HepG2 (cell line): ENCODE measurements around the gene FUT3. TPM values are rescaled to one million over a fixed set of nuclear protein-coding genes. Genes with fewer than 3 reads are reported as not detected.

Experiments
- GMEB2 ChIP-seq: IDR thresholded peaks from 2 replicates; pipeline ENCODE4 v1.6.1; 2016; ENCODE audit warnings: missing biosample characterization, missing genetic modification reagents, low read depth
- IKZF5 ChIP-seq: IDR thresholded peaks from 2 replicates; pipeline ENCODE4 v1.6.1; 2018; ENCODE audit warnings: missing genetic modification reagents, mild to moderate bottlenecking, missing compliant biosample characterization
- JUND ChIP-seq: sonication (generic); formaldehyde crosslinking; IDR thresholded peaks from 2 replicates; pipeline ENCODE4 v1.8.0; 2022; ENCODE audit warnings: mild to moderate bottlenecking, missing genetic modification reagents
- KDM4B ChIP-seq: sonication (generic); formaldehyde crosslinking; IDR thresholded peaks from 2 replicates; pipeline ENCODE4 v1.4.0; 2020; ENCODE audit warnings: missing genetic modification reagents
- KMT2B ChIP-seq: IDR thresholded peaks from 2 replicates; pipeline ENCODE4 v1.6.1; 2016; ENCODE audit warnings: missing genetic modification reagents, missing compliant biosample characterization
- MTF1 ChIP-seq: sonication (generic); formaldehyde crosslinking; IDR thresholded peaks from 2 replicates; pipeline ENCODE4 v1.5.0; 2020; ENCODE audit warnings: missing genetic modification reagents
- NFE2L1 ChIP-seq: sonication (generic); formaldehyde crosslinking; IDR thresholded peaks from 2 replicates; pipeline ENCODE4 v1.4.0; 2020; ENCODE audit warnings: missing genetic modification reagents, mild to moderate bottlenecking, borderline replicate concordance
- NONO ChIP-seq, 2 experiments: fragments of 450-650 bp in 1 of 2; sonication (generic) in 1 of 2; formaldehyde crosslinking in 1 of 2; IDR thresholded peaks in 1 of 2; conservative IDR thresholded peaks in 1 of 2; 2 replicates each; pipeline versions ENCODE4 v1.6.1 to v1.8.0; 2017 to 2022; ENCODE audit warnings: mild to moderate bottlenecking in 1 of 2, missing genetic modification reagents in 1 of 2, moderate library complexity in 1 of 2
- PCBP1 ChIP-seq: fragments of 200-400 bp; formaldehyde crosslinking; IDR thresholded peaks from 2 replicates; pipeline ENCODE4 v1.6.1; 2017; ENCODE audit warnings: mild to moderate bottlenecking, low read depth, low read length, borderline replicate concordance
- SALL1 ChIP-seq: sonication (generic); formaldehyde crosslinking; IDR thresholded peaks from 2 replicates; pipeline ENCODE4 v1.8.0; 2022; ENCODE audit warnings: mild to moderate bottlenecking, missing genetic modification reagents
- SKI ChIP-seq: fragments of 450-650 bp; IDR thresholded peaks from one replicate; pipeline ENCODE4 v1.6.1; 2018; ENCODE audit warnings: mild to moderate bottlenecking; ENCODE audit not compliant: partially characterized antibody
- TEAD2 ChIP-seq: sonication (generic); formaldehyde crosslinking; IDR thresholded peaks from 2 replicates; pipeline ENCODE4 v1.9.0; 2021; ENCODE audit warnings: missing genetic modification reagents
- ZMAT3 ChIP-seq: sonication (generic); formaldehyde crosslinking; conservative IDR thresholded peaks from 2 replicates; pipeline ENCODE4 v1.7.0; 2021; ENCODE audit warnings: missing genetic modification reagents
- ZNF17 ChIP-seq: sonication (generic); formaldehyde crosslinking; IDR thresholded peaks from 2 replicates; pipeline ENCODE4 v1.5.0; 2020; ENCODE audit warnings: mild to moderate bottlenecking, missing genetic modification reagents
- ZNF274 ChIP-seq: sonication (generic); formaldehyde crosslinking; IDR thresholded peaks from 2 replicates; pipeline ENCODE4 v1.5.1; 2020; ENCODE audit warnings: mild to moderate bottlenecking, missing genetic modification reagents
- ZNF570 ChIP-seq: sonication (generic); formaldehyde crosslinking; IDR thresholded peaks from 2 replicates; pipeline ENCODE4 v1.4.0; 2020; ENCODE audit warnings: mild to moderate bottlenecking, missing genetic modification reagents, borderline replicate concordance
- ZNF660 ChIP-seq: sonication (generic); formaldehyde crosslinking; IDR thresholded peaks from 2 replicates; pipeline ENCODE4 v1.5.1; 2020; ENCODE audit warnings: mild to moderate bottlenecking, low read depth, missing genetic modification reagents, borderline replicate concordance
- ZNF775 ChIP-seq: sonication (generic); formaldehyde crosslinking; IDR thresholded peaks from 2 replicates; pipeline ENCODE4 v1.4.0; 2020; ENCODE audit warnings: missing genetic modification reagents, mild to moderate bottlenecking, moderate library complexity, borderline replicate concordance
- ZNF776 ChIP-seq: sonication (generic); formaldehyde crosslinking; IDR thresholded peaks from 2 replicates; pipeline ENCODE4 v1.4.0; 2020; ENCODE audit warnings: mild to moderate bottlenecking, missing genetic modification reagents
- ZSCAN29 ChIP-seq: sonication (generic); formaldehyde crosslinking; conservative IDR thresholded peaks from 2 replicates; pipeline ENCODE4 v1.4.0; 2020; ENCODE audit warnings: mild to moderate bottlenecking, missing genetic modification reagents
- polyA plus RNA-seq, 8 experiments: library from polyadenylated mRNA; depleted of rRNA in 3 of 8; stranded (reverse) in 7 of 8; unstranded in 1 of 8; fragments of >200 nt; fragmentation: Illumina TruSeq in 4 of 8; extraction: Trizol in 4 of 8; gene quantifications; 2 replicates each; pipeline versions ENCODE4 v1.2.1 to v1.2.3, GENCODE V29; 2011 to 2016; ENCODE audit warnings: low read depth in 4 of 8, missing spikeins in 1 of 8, mixed read lengths in 1 of 8; ENCODE audit not compliant: insufficient read depth in 1 of 8
- total RNA-seq, 5 experiments: library from RNA; depleted of rRNA; stranded (reverse); fragments of >200 nt; fragmentation: Illumina TruSeq; extraction: Trizol; gene quantifications; 2 replicates each; pipeline ENCODE4 v1.2.3, GENCODE V29; 2016; ENCODE audit warnings: low read depth in 1 of 5
- TF ChIP-seq, protein P1 (sequence below): sonication (generic); formaldehyde crosslinking; IDR thresholded peaks from 2 replicates; pipeline ENCODE4 v1.9.0; 2021; ENCODE audit warnings: missing genetic modification reagents, borderline replicate concordance
- TF ChIP-seq, protein P2 (sequence below): sonication (generic); formaldehyde crosslinking; IDR thresholded peaks from 2 replicates; pipeline ENCODE4 v1.4.0; 2020; ENCODE audit warnings: mild to moderate bottlenecking, low read depth, missing genetic modification reagents
- TF ChIP-seq, protein P3 (sequence below): sonication (generic); formaldehyde crosslinking; conservative IDR thresholded peaks from 2 replicates; pipeline ENCODE4 v1.4.0; 2020; ENCODE audit warnings: missing genetic modification reagents

The FUT3 gene
- total and polyA plus RNA-seq, 2 of the 13 experiments (the other 11 are each of a cell fraction or from before 2014, with no cell fraction given) = 0.53 to 1.1 TPM

DNA sequence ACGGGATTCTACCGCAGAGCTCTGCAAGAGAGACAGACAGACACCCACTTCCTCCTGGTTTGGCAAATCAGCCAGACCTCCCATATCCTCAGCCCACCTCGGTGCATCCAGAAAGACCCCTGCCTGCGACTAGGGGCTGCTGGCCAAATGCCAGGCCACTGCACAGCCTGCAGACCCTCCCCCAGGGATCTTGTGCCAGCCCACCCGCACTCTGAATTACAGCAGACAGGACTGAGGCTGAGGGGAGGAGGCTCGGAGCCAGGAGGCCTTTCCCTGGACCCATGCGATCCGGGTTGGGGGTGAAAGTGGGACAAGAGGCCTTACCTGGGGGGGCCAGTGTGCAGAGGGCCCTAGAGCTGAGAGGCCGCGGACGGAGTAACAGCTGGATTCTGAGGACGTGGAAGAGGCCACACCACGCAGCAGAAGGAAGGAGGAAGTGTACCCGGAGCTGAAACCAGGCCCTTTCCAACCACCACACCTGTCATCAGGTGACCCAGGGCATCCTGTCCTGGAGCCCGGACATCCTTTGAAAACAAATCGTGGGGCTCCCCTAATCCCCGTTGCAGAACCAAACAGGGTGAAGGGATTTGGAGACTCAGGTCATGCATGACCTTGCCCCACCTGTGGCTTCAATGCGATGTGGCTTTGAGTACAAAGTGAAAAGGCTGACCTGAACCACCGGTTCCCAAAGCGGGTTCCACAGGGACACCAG, 12.7 kb downstream of the FUT3 start (continued):
- no peak for TF ChIP-seq KMT2B (CRISPR knock-in tag)
- TF ChIP-seq, protein P1, sequence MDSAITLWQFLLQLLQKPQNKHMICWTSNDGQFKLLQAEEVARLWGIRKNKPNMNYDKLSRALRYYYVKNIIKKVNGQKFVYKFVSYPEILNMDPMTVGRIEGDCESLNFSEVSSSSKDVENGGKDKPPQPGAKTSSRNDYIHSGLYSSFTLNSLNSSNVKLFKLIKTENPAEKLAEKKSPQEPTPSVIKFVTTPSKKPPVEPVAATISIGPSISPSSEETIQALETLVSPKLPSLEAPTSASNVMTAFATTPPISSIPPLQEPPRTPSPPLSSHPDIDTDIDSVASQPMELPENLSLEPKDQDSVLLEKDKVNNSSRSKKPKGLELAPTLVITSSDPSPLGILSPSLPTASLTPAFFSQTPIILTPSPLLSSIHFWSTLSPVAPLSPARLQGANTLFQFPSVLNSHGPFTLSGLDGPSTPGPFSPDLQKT (CRISPR knock-in tag) = no peak
- no peak for TF ChIP-seq TEAD2 (CRISPR knock-in tag)
- TF ChIP-seq ZNF776 (CRISPR knock-in tag) = no peak
- no peak for TF ChIP-seq NONO (IDR thresholded peaks at IDR 0.05)
- TF ChIP-seq NONO (CRISPR knock-in tag; conservative IDR thresholded peaks at IDR 0.05) = peak; percentile 29; the same call in 1 of the 2 replicates
- TF ChIP-seq MTF1 (CRISPR knock-in tag) = no peak
- TF ChIP-seq NFE2L1 = no peak
- TF ChIP-seq, protein P2, sequence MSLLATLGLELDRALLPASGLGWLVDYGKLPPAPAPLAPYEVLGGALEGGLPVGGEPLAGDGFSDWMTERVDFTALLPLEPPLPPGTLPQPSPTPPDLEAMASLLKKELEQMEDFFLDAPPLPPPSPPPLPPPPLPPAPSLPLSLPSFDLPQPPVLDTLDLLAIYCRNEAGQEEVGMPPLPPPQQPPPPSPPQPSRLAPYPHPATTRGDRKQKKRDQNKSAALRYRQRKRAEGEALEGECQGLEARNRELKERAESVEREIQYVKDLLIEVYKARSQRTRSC (CRISPR knock-in tag) = no peak
- no peak; the same call in 1 of the 2 replicates for TF ChIP-seq SALL1
- TF ChIP-seq GMEB2 (CRISPR knock-in tag) = no peak
- TF ChIP-seq ZSCAN29 (CRISPR knock-in tag) = peak; percentile 11; the same call in 1 of the 2 replicates
- TF ChIP-seq IKZF5 (CRISPR knock-in tag) = no peak
- TF ChIP-seq JUND (CRISPR knock-in tag) = no peak
- TF ChIP-seq, protein P3, sequence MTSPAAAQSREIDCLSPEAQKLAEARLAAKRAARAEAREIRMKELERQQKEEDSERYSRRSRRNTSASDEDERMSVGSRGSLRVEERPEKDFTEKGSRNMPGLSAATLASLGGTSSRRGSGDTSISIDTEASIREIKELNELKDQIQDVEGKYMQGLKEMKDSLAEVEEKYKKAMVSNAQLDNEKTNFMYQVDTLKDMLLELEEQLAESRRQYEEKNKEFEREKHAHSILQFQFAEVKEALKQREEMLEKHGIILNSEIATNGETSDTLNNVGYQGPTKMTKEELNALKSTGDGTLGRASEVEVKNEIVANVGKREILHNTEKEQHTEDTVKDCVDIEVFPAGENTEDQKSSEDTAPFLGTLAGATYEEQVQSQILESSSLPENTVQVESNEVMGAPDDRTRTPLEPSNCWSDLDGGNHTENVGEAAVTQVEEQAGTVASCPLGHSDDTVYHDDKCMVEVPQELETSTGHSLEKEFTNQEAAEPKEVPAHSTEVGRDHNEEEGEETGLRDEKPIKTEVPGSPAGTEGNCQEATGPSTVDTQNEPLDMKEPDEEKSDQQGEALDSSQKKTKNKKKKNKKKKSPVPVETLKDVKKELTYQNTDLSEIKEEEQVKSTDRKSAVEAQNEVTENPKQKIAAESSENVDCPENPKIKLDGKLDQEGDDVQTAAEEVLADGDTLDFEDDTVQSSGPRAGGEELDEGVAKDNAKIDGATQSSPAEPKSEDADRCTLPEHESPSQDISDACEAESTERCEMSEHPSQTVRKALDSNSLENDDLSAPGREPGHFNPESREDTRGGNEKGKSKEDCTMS (CRISPR knock-in tag) = no peak
- no peak; the same call in none of the 2 replicates for TF ChIP-seq ZMAT3
- no peak for TF ChIP-seq PCBP1
- no peak for TF ChIP-seq ZNF274 (CRISPR knock-in tag)
- no peak for TF ChIP-seq ZNF17
- no peak for TF ChIP-seq ZNF660 (CRISPR knock-in tag)
- no peak for TF ChIP-seq ZNF775 (CRISPR knock-in tag)
- TF ChIP-seq ZNF570 (CRISPR knock-in tag) = no peak
- no peak for TF ChIP-seq SKI
- no peak for TF ChIP-seq KDM4B (CRISPR knock-in tag)
